ENCODE measurements around the gene ZRSR2. TPM values are rescaled to one million over a fixed set of nuclear protein-coding genes. Genes with fewer than 3 reads are reported as not detected.

ZRSR2 gene
- polyA plus RNA-seq, 1 donor from 2014 or later, result 11.2 TPM

GRCh38 chrX:15843960-15844359, 53.7 kb downstream of the ZRSR2 start:
- H3K9ac ChIP-seq (ENCODE audit: low read length), result no peak overlapping the region
- no peak overlapping the region for H3K4me3 ChIP-seq (ENCODE audit: low read length)
- H4K20me1 ChIP-seq (ENCODE audit: insufficient read depth), result no peaks in the 10 kb centered on the region
- H3F3A ChIP-seq (ENCODE audit: insufficient read depth, low read length, poor library complexity, severe bottlenecking), result no peaks in the 10 kb centered on the region
- no peaks in the 10 kb centered on the region for H3K9me3 ChIP-seq (ENCODE audit: low read length)
- no peak overlapping the region for H2AFZ ChIP-seq (ENCODE audit: low read depth, low read length)
- no peak overlapping the region for H3K4me2 ChIP-seq (ENCODE audit: low read length)
- TF ChIP-seq CTCF (IDR thresholded peaks at IDR 0.05; ENCODE audit: poor library complexity, severe bottlenecking) (no peak), TAF1 (IDR thresholded peaks at IDR 0.05; ENCODE audit: low read depth) (no peak), SMC3 (conservative IDR thresholded peaks at IDR 0.05; ENCODE audit: poor library complexity) (no peak), EP300 (conservative IDR thresholded peaks at IDR 0.05; ENCODE audit: poor library complexity, severe bottlenecking) (no peak), REST (IDR thresholded peaks at IDR 0.05; ENCODE audit: borderline replicate concordance) (no peak), POLR2AphosphoS5 (IDR thresholded peaks at IDR 0.05) (no peak), RAD21 (conservative IDR thresholded peaks at IDR 0.05) (no peak)
- H3K9me2 ChIP-seq (ENCODE audit: insufficient read depth, low read length), result no peaks in the 10 kb centered on the region
- H3K27me3 ChIP-seq (ENCODE audit: insufficient read depth, low read depth, low read length), result no peaks in the 10 kb centered on the region
- no peaks in the 10 kb centered on the region for H3K36me3 ChIP-seq (ENCODE audit: insufficient read depth, low read length)
- H3K27ac ChIP-seq (ENCODE audit: low read length), result no peak overlapping the region
- no peaks in the 10 kb centered on the region for H3K79me2 ChIP-seq (replicated peaks; ENCODE audit: insufficient read depth, low read length)

GRCh38 chrX:15848576-15848975, 58.3 kb downstream of the ZRSR2 start:
- Histone ChIP-seq H3K4me3 (ENCODE audit: low read length) (no peak overlapping the region), H2AFZ (ENCODE audit: low read depth, low read length) (no peak overlapping the region), H3K27ac (ENCODE audit: low read length) (no peak overlapping the region), H3K4me2 (ENCODE audit: low read length) (no peak overlapping the region), H3K9ac (ENCODE audit: low read length) (no peak overlapping the region), H3K9me2 (ENCODE audit: insufficient read depth, low read length) (no peaks in the 10 kb centered on the region), H3F3A (ENCODE audit: insufficient read depth, low read length, poor library complexity, severe bottlenecking) (no peaks in the 10 kb centered on the region), H3K9me3 (ENCODE audit: low read length) (no peaks in the 10 kb centered on the region), H3K27me3 (ENCODE audit: insufficient read depth, low read depth, low read length) (no peaks in the 10 kb centered on the region), H4K20me1 (ENCODE audit: insufficient read depth) (no peaks in the 10 kb centered on the region), H3K79me2 (replicated peaks; ENCODE audit: insufficient read depth, low read length) (peaks cover 12% of the 10 kb centered on the region), H3K36me3 (ENCODE audit: insufficient read depth, low read length) (no peaks in the 10 kb centered on the region)
- TF ChIP-seq CTCF (IDR thresholded peaks at IDR 0.05; ENCODE audit: poor library complexity, severe bottlenecking) (no peak), REST (IDR thresholded peaks at IDR 0.05; ENCODE audit: borderline replicate concordance) (no peak), MXI1 (conservative IDR thresholded peaks at IDR 0.05; ENCODE audit: poor library complexity, severe bottlenecking) (no peak)

Data from neural cell (in vitro differentiated cells).